ENCODE measurements around the gene MRNIP. TPM values are rescaled to one million over a fixed set of nuclear protein-coding genes. Genes with fewer than 3 reads are reported as not detected.

The MRNIP gene
- total and polyA plus RNA-seq, 4 donors: 5.4 to 12.0 (median 7.3) TPM

GRCh38 chr5:179804555-179804947 is 54.1 kb downstream of the MRNIP start:
- Histone ChIP-seq H3K27ac (ENCODE audit: low read depth in 1 of 2, low read length in 2 of 2) (peak overlapping the region; percentile 78 to 89), H3K9ac (ENCODE audit: low read depth in 1 of 2, low read length in 2 of 2) (peak overlapping the region in 1 of 2 donors; percentile 79), H3K9me3 (ENCODE audit: control insufficient read depth in 4 of 4, low read length in 3 of 4) (no peaks in the 10 kb centered on the region), H3K4me3 (ENCODE audit: low read depth in 1 of 3, low read length in 3 of 3) (peak overlapping the region in 2 of 3 donors; percentile 79 to 98), H3K4me1 (ENCODE audit: control insufficient read depth in 4 of 4, insufficient read depth in 4 of 4, low read length in 3 of 4) (peaks cover 19 to 41% (median 32%) of the 10 kb centered on the region in 4 donors), H3K27me3 (ENCODE audit: control insufficient read depth in 4 of 4, insufficient read depth in 4 of 4, low read length in 3 of 4) (no peaks in the 10 kb centered on the region), H3K36me3 (ENCODE audit: control insufficient read depth in 4 of 4, insufficient read depth in 3 of 4, low read depth in 1 of 4, low read length in 3 of 4) (peaks cover 6 to 15% (median 7%) of the 10 kb centered on the region in 4 donors)
- WGBS: 72% methylated on average over 8 of the region's 8 CpGs
- DNase-seq (ENCODE audit: low spot score): no peak
- no peak for TF ChIP-seq JUND (IDR thresholded peaks at IDR 0.05)
- no peak for TF ChIP-seq YY1 (IDR thresholded peaks at IDR 0.05)
- TF ChIP-seq FOXA1 (IDR thresholded peaks at IDR 0.05): no peak
- TF ChIP-seq RXRA (IDR thresholded peaks at IDR 0.05): no peak
- TF ChIP-seq EGR1 (IDR thresholded peaks at IDR 0.05; ENCODE audit: low read depth in 2 of 2): no peak
- TF ChIP-seq HNF4A (conservative IDR thresholded peaks at IDR 0.05): no peak

GRCh38 chr5:179803651-179804554 is 54.7 kb downstream of the MRNIP start:
- no peak for DNase-seq (ENCODE audit: low spot score)
- Histone ChIP-seq H3K4me1 (ENCODE audit: control insufficient read depth in 4 of 4, insufficient read depth in 4 of 4, low read length in 3 of 4) (peaks cover 19 to 41% (median 32%) of the 10 kb centered on the region in 4 donors), H3K27ac (ENCODE audit: low read depth in 1 of 2, low read length in 2 of 2) (peak overlapping the region; percentile 78 to 89), H3K27me3 (ENCODE audit: control insufficient read depth in 4 of 4, insufficient read depth in 4 of 4, low read length in 3 of 4) (no peaks in the 10 kb centered on the region), H3K36me3 (ENCODE audit: control insufficient read depth in 4 of 4, insufficient read depth in 3 of 4, low read depth in 1 of 4, low read length in 3 of 4) (peaks cover 12 to 19% (median 14%) of the 10 kb centered on the region in 4 donors), H3K9me3 (ENCODE audit: control insufficient read depth in 4 of 4, low read length in 3 of 4) (no peaks in the 10 kb centered on the region), H3K9ac (ENCODE audit: low read depth in 1 of 2, low read length in 2 of 2) (peak overlapping the region; percentile 30 to 79), H3K4me3 (ENCODE audit: low read depth in 1 of 3, low read length in 3 of 3) (peak overlapping the region in 2 of 3 donors; percentile 2 to 33)
- TF ChIP-seq CTCF (IDR thresholded peaks at IDR 0.05; ENCODE audit: low read depth, low read length, missing input control) (no peak), HNF4A (conservative IDR thresholded peaks at IDR 0.05) (peak in 1 of 2 donors; percentile 17), RXRA (IDR thresholded peaks at IDR 0.05) (peak in 1 of 2 donors; percentile 15), SP1 (IDR thresholded peaks at IDR 0.05) (no peak), EGR1 (IDR thresholded peaks at IDR 0.05; ENCODE audit: low read depth in 2 of 2) (no peak)
- 42% methylated on average over 18 of the region's 18 CpGs for WGBS

GRCh38 chr5:179802950-179803562 is 55.6 kb downstream of the MRNIP start:
- Histone ChIP-seq H3K9ac (ENCODE audit: low read depth in 1 of 2, low read length in 2 of 2) (peak overlapping the region in 1 of 2 donors; percentile 13), H3K36me3 (ENCODE audit: control insufficient read depth in 4 of 4, insufficient read depth in 3 of 4, low read depth in 1 of 4, low read length in 3 of 4) (peaks cover 15 to 24% (median 21%) of the 10 kb centered on the region in 4 donors), H3K27me3 (ENCODE audit: control insufficient read depth in 4 of 4, insufficient read depth in 4 of 4, low read length in 3 of 4) (no peaks in the 10 kb centered on the region), H3K4me1 (ENCODE audit: control insufficient read depth in 4 of 4, insufficient read depth in 4 of 4, low read length in 3 of 4) (peaks cover 19 to 40% (median 32%) of the 10 kb centered on the region in 4 donors), H3K9me3 (ENCODE audit: control insufficient read depth in 4 of 4, low read length in 3 of 4) (no peaks in the 10 kb centered on the region), H3K27ac (ENCODE audit: low read depth in 1 of 2, low read length in 2 of 2) (peak overlapping the region; percentile 78 to 89), H3K4me3 (ENCODE audit: low read depth in 1 of 3, low read length in 3 of 3) (peak overlapping the region in 1 of 3 donors; percentile 33)
- WGBS: 31% methylated on average over 11 of the region's 11 CpGs
- no peak for DNase-seq (ENCODE audit: low spot score)
- TF ChIP-seq GABPA (IDR thresholded peaks at IDR 0.05 in 1 of 2, conservative IDR thresholded peaks at IDR 0.05 in 1 of 2) (peak in 1 of 2 donors; percentile 29), EGR1 (IDR thresholded peaks at IDR 0.05; ENCODE audit: low read depth in 2 of 2) (peak in 1 of 2 donors; percentile 73), SP1 (IDR thresholded peaks at IDR 0.05) (peak; percentile 89), CTCF (IDR thresholded peaks at IDR 0.05; ENCODE audit: low read depth, low read length, missing input control) (no peak), HNF4G (IDR thresholded peaks at IDR 0.05) (peak; percentile 67), FOXA1 (IDR thresholded peaks at IDR 0.05) (peak; percentile 6), REST (IDR thresholded peaks at IDR 0.05) (no peak), ATF3 (IDR thresholded peaks at IDR 0.05) (no peak), MAX (IDR thresholded peaks at IDR 0.05) (no peak), FOXA2 (IDR thresholded peaks at IDR 0.05) (peak; percentile 36), HNF4A (conservative IDR thresholded peaks at IDR 0.05) (peak; percentile 92 to 95), NR2F2 (IDR thresholded peaks at IDR 0.05) (no peak), RAD21 (IDR thresholded peaks at IDR 0.05) (peak; percentile 24 to 36), RXRA (IDR thresholded peaks at IDR 0.05) (peak; percentile 99 to 100)
